ENCODE data around the gene DLG2.

The DLG2 gene

GRCh38 chr11:84414920-84415319, 1212.2 kb downstream of the DLG2 start:
- DNase-seq = no peak

GRCh38 chr11:84413549-84413948, 1213.6 kb downstream of the DLG2 start:
- DNase-seq = no peak

GRCh38 chr11:84412862-84413261, 1214.3 kb downstream of the DLG2 start:
- no peak for DNase-seq

- no peak for DNase-seq
Observed at GRCh38 chr11:84408946-84409411, 1218.2 kb downstream of the DLG2 start.

- DNase-seq = no peak
Observed at GRCh38 chr11:84407091-84407490, 1220.1 kb downstream of the DLG2 start.

GRCh38 chr11:84398017-84398626, 1229.0 kb downstream of the DLG2 start:
- DNase-seq = no peak

- no peak for DNase-seq
Observed at GRCh38 chr11:84396521-84396920, 1230.6 kb downstream of the DLG2 start.

GRCh38 chr11:84390441-84391078, 1236.6 kb downstream of the DLG2 start:
- no peak for DNase-seq

GRCh38 chr11:84389696-84390095, 1237.4 kb downstream of the DLG2 start:
- DNase-seq = no peak

GRCh38 chr11:84384731-84385130, 1242.4 kb downstream of the DLG2 start:
- peak in 1 of 2 experiments; percentile 0 for DNase-seq

- no peak for DNase-seq
Observed at GRCh38 chr11:84383576-84383975, 1243.6 kb downstream of the DLG2 start.

GRCh38 chr11:84381666-84382065, 1245.5 kb downstream of the DLG2 start:
- no peak for DNase-seq

- no peak for DNase-seq
Observed at GRCh38 chr11:84372381-84372950, 1254.7 kb downstream of the DLG2 start.

GRCh38 chr11:84358034-84358433, 1269.1 kb downstream of the DLG2 start:
- DNase-seq = no peak

GRCh38 chr11:84355911-84356310, 1271.2 kb downstream of the DLG2 start:
- DNase-seq = no peak

- DNase-seq = no peak
Observed at GRCh38 chr11:84345597-84345996, 1281.5 kb downstream of the DLG2 start.

- DNase-seq = no peak
Observed at GRCh38 chr11:84345027-84345426, 1282.1 kb downstream of the DLG2 start.

GRCh38 chr11:84339796-84340195, 1287.3 kb downstream of the DLG2 start:
- no peak for DNase-seq

GRCh38 chr11:84333221-84333620, 1293.9 kb downstream of the DLG2 start:
- DNase-seq = no peak

GRCh38 chr11:84322211-84322610, 1304.9 kb downstream of the DLG2 start:
- DNase-seq = no peak

- DNase-seq = no peak
Observed at GRCh38 chr11:84319863-84320262, 1307.3 kb downstream of the DLG2 start.

- no peak for DNase-seq
Observed at GRCh38 chr11:84316866-84317555, 1310.1 kb downstream of the DLG2 start.

- DNase-seq = no peak
Observed at GRCh38 chr11:84313830-84314359, 1313.2 kb downstream of the DLG2 start.

- no peak for DNase-seq
Observed at GRCh38 chr11:84310268-84310667, 1316.9 kb downstream of the DLG2 start.
